22Rv1 (cell line): Measurements from ENCODE around the gene LRRIQ4.

Experiments used
- ZFX ChIP-seq: fragments of 450-650 bp; IDR thresholded peaks from 2 replicates; pipeline ENCODE4 v1.6.1; 2017; ENCODE audit warnings: antibody characterized with exemption, borderline replicate concordance
- TF ChIP-seq, protein P1 (sequence below): fragments of 450-650 bp; IDR thresholded peaks from 2 replicates; pipeline ENCODE4 v1.5.1; 2017; ENCODE audit warnings: mild to moderate bottlenecking

GRCh38 chr3:169850618-169851017 lies 37.9 kb downstream of the LRRIQ4 start:
- TF ChIP-seq, protein P1, sequence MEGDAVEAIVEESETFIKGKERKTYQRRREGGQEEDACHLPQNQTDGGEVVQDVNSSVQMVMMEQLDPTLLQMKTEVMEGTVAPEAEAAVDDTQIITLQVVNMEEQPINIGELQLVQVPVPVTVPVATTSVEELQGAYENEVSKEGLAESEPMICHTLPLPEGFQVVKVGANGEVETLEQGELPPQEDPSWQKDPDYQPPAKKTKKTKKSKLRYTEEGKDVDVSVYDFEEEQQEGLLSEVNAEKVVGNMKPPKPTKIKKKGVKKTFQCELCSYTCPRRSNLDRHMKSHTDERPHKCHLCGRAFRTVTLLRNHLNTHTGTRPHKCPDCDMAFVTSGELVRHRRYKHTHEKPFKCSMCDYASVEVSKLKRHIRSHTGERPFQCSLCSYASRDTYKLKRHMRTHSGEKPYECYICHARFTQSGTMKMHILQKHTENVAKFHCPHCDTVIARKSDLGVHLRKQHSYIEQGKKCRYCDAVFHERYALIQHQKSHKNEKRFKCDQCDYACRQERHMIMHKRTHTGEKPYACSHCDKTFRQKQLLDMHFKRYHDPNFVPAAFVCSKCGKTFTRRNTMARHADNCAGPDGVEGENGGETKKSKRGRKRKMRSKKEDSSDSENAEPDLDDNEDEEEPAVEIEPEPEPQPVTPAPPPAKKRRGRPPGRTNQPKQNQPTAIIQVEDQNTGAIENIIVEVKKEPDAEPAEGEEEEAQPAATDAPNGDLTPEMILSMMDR, result no peak
- TF ChIP-seq ZFX, result no peak
